GM12891 (cell line): ENCODE data around the gene ZNF19.

ENCODE experiments used
- PAX5 ChIP-seq: IDR thresholded peaks from 2 replicates; pipeline ENCODE4 v1.6.1; 2011; ENCODE audit warnings: low read length, moderate library complexity, mild to moderate bottlenecking; ENCODE audit not compliant: insufficient read depth, severe bottlenecking
- POLR2A ChIP-seq: IDR thresholded peaks from 2 replicates; pipeline ENCODE4 v1.6.1; 2011; ENCODE audit warnings: low read depth, low read length, control low read depth
- POLR2AphosphoS5 ChIP-seq: IDR thresholded peaks from 2 replicates; pipeline ENCODE4 v1.6.1; 2011; ENCODE audit warnings: low read depth, low read length, control low read depth
- POU2F2 ChIP-seq: IDR thresholded peaks from 2 replicates; pipeline ENCODE4 v1.6.1; 2011; ENCODE audit warnings: low read depth, mild to moderate bottlenecking, control low read depth, low read length, moderate library complexity
- SPI1 ChIP-seq: IDR thresholded peaks from 2 replicates; pipeline ENCODE4 v1.6.1; 2011; ENCODE audit warnings: low read depth, low read length, control low read depth
- TAF1 ChIP-seq: IDR thresholded peaks from 2 replicates; pipeline ENCODE4 v1.6.1; 2011; ENCODE audit warnings: low read depth, low read length, control low read depth

- TF ChIP-seq POLR2A (no peak), POLR2AphosphoS5 (no peak), TAF1 (no peak), PAX5 (no peak), SPI1 (no peak), POU2F2 (no peak)
Observed at GRCh38 chr16:71428385-71428784, 60.7 kb downstream of the ZNF19 start.
